AG04450 (cell line): ENCODE measurements around the gene CACNA1C. TPM values are rescaled to one million over a fixed set of nuclear protein-coding genes. Genes with fewer than 3 reads are reported as not detected.

Experiments
- CTCF ChIA-PET: fragments of 300-600, 350-600 bp; formaldehyde crosslinking; extraction: SDS; loops from one replicate; lab custom pipeline; 2022; ENCODE audit warnings: antibody characterized with exemption, inconsistent platforms; lab: Charles Lee
- POLR2A ChIA-PET: fragments of 350-600 bp; formaldehyde crosslinking; extraction: SDS; loops from one replicate; lab custom pipeline; 2021; ENCODE audit warnings: antibody characterized with exemption, inconsistent platforms; lab: Yijun Ruan, JAX
- DNase-seq: peaks from one replicate; pipeline ENCODE4 v3.0.0-alpha.2; 2011; ENCODE audit warnings: low read depth, low spot score
- H3K27ac ChIP-seq: one replicate; pipeline ENCODE4 v1.5.1; 2012; ENCODE audit warnings: low read depth, low read length, control low read depth
- H3K27me3 ChIP-seq: one replicate; pipeline ENCODE4 v1.6.0; 2012; ENCODE audit warnings: low read length; ENCODE audit not compliant: control insufficient read depth, insufficient read depth
- H3K4me3 ChIP-seq: 2 replicates; pipeline ENCODE4 v1.5.1; 2011; ENCODE audit warnings: mild to moderate bottlenecking, low read depth, low read length, control low read depth
- H3K9me3 ChIP-seq: 2 replicates; pipeline ENCODE4 v1.5.1; 2012; ENCODE audit warnings: low read length; ENCODE audit not compliant: control insufficient read depth, insufficient read depth
- CTCF ChIP-seq: IDR thresholded peaks from 2 replicates; pipeline ENCODE4 v1.5.1; 2011; ENCODE audit warnings: low read depth, low read length, control low read depth, inconsistent platforms
- polyA plus RNA-seq: library from polyadenylated mRNA; depleted of rRNA; stranded (reverse); fragments of >200 nt; gene quantifications from 2 replicates; pipeline ENCODE4 v1.2.3, GENCODE V29; 2011

Gene CACNA1C
- polyA plus RNA-seq, 1 experiment = 5.9 TPM

GRCh38 chr12:2652401-2653081 lies 599.8 kb downstream of the CACNA1C start:
- ChIA-PET CTCF (no interaction called here), POLR2A (no interaction called here)
- H3K4me3 ChIP-seq = no peak overlapping the region
- no peaks in the 10 kb centered on the region for H3K9me3 ChIP-seq
- no peak for DNase-seq
- TF ChIP-seq CTCF = no peak
- no peaks in the 10 kb centered on the region for H3K27me3 ChIP-seq
- no peak overlapping the region for H3K27ac ChIP-seq

GRCh38 chr12:2653461-2653965 lies 600.7 kb downstream of the CACNA1C start:
- DNase-seq = no peak
- ChIA-PET POLR2A (no interaction called here), CTCF (no interaction called here)
- no peaks in the 10 kb centered on the region for H3K9me3 ChIP-seq
- no peak overlapping the region for H3K27ac ChIP-seq
- H3K4me3 ChIP-seq = no peak overlapping the region
- no peak for TF ChIP-seq CTCF
- no peaks in the 10 kb centered on the region for H3K27me3 ChIP-seq

- ChIA-PET CTCF (no interaction called here), POLR2A (no interaction called here)
- H3K4me3 ChIP-seq = no peak overlapping the region
- no peak overlapping the region for H3K27ac ChIP-seq
- H3K9me3 ChIP-seq = no peaks in the 10 kb centered on the region
- no peak for TF ChIP-seq CTCF
- H3K27me3 ChIP-seq = no peaks in the 10 kb centered on the region
- no peak for DNase-seq
These were observed 601.5 kb downstream of the CACNA1C start for GRCh38 chr12:2654311-2654710.

- Histone ChIP-seq H3K4me3 (no peak overlapping the region), H3K9me3 (no peaks in the 10 kb centered on the region), H3K27ac (no peak overlapping the region), H3K27me3 (no peaks in the 10 kb centered on the region)
- ChIA-PET CTCF (no interaction called here), POLR2A (no interaction called here)
- TF ChIP-seq CTCF = no peak
- no peak for DNase-seq
These were observed 602.0 kb downstream of the CACNA1C start for GRCh38 chr12:2654741-2655140.

GRCh38 chr12:2662524-2662923 lies 609.7 kb downstream of the CACNA1C start:
- ChIA-PET CTCF (no interaction called here), POLR2A (no interaction called here)
- Histone ChIP-seq H3K27me3 (no peaks in the 10 kb centered on the region), H3K4me3 (no peak overlapping the region), H3K27ac (no peak overlapping the region), H3K9me3 (no peaks in the 10 kb centered on the region)
- no peak for DNase-seq
- TF ChIP-seq CTCF = no peak
